ENCODE data around the gene ALG8.

- TF ChIP-seq CTCF (optimal IDR thresholded peaks at IDR 0.05 in 1 of 3, IDR thresholded peaks at IDR 0.05 in 1 of 3, conservative IDR thresholded peaks at IDR 0.05 in 1 of 3; ENCODE audit: extremely low read depth in 1 of 3, insufficient read depth in 2 of 3, low read length in 3 of 3) = no peak
- no peak for TF ChIP-seq EZH2 (IDR thresholded peaks at IDR 0.05; ENCODE audit: low read length)
Measured at GRCh38 chr11:78171951-78172350, 32.5 kb upstream of the ALG8 start.

All from keratinocyte (primary cell).